ENCODE measurements around the gene TRIO.

The TRIO gene

DNA sequence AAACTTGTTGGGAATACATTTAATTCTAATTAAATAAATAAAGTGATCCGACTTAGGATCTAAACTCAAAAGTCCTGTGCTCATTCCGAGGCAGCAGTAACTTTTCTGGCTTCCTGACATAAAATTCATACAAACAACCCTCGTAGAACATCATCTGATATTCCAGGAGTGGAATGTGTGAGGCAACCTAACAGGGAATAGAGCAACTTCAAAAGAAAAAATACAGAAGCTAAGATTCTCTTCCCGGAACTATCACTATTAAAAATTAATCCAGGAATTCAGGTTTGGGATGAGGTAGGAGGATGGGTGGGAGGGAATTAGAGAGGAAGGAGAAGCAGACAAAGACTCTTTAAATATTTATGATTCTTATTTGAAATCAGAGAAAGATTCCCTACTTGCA, 32.9 kb upstream of the TRIO start:
- no peaks in the 10 kb centered on the region for H3K9me3 ChIP-seq
- H3K36me3 ChIP-seq = no peaks in the 10 kb centered on the region
- H3K4me1 ChIP-seq (ENCODE audit: control insufficient read depth in 1 of 2, insufficient read depth in 1 of 2, low read depth in 1 of 2, low read length in 1 of 2) = no peaks in the 10 kb centered on the region
- H3K27me3 ChIP-seq = peaks cover 28% of the 10 kb centered on the region
- H3K27ac ChIP-seq = no peak overlapping the region
- no peak overlapping the region for H3K4me3 ChIP-seq (ENCODE audit: low read depth in 1 of 2, low read length in 1 of 2)
- TF ChIP-seq, protein P1, sequence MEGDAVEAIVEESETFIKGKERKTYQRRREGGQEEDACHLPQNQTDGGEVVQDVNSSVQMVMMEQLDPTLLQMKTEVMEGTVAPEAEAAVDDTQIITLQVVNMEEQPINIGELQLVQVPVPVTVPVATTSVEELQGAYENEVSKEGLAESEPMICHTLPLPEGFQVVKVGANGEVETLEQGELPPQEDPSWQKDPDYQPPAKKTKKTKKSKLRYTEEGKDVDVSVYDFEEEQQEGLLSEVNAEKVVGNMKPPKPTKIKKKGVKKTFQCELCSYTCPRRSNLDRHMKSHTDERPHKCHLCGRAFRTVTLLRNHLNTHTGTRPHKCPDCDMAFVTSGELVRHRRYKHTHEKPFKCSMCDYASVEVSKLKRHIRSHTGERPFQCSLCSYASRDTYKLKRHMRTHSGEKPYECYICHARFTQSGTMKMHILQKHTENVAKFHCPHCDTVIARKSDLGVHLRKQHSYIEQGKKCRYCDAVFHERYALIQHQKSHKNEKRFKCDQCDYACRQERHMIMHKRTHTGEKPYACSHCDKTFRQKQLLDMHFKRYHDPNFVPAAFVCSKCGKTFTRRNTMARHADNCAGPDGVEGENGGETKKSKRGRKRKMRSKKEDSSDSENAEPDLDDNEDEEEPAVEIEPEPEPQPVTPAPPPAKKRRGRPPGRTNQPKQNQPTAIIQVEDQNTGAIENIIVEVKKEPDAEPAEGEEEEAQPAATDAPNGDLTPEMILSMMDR (IDR thresholded peaks at IDR 0.05) = no peak

- no peak overlapping the region for H3K4me3 ChIP-seq (ENCODE audit: low read depth in 1 of 2, low read length in 1 of 2)
- no peaks in the 10 kb centered on the region for H3K9me3 ChIP-seq
- H3K27me3 ChIP-seq = peaks cover 28% of the 10 kb centered on the region
- H3K27ac ChIP-seq = no peak overlapping the region
- H3K36me3 ChIP-seq = no peaks in the 10 kb centered on the region
- TF ChIP-seq, protein P1 (IDR thresholded peaks at IDR 0.05) = no peak
- H3K4me1 ChIP-seq (ENCODE audit: control insufficient read depth in 1 of 2, insufficient read depth in 1 of 2, low read depth in 1 of 2, low read length in 1 of 2) = no peaks in the 10 kb centered on the region
These were observed 32.5 kb upstream of the TRIO start for GRCh38 chr5:14110680-14111079.

DNA sequence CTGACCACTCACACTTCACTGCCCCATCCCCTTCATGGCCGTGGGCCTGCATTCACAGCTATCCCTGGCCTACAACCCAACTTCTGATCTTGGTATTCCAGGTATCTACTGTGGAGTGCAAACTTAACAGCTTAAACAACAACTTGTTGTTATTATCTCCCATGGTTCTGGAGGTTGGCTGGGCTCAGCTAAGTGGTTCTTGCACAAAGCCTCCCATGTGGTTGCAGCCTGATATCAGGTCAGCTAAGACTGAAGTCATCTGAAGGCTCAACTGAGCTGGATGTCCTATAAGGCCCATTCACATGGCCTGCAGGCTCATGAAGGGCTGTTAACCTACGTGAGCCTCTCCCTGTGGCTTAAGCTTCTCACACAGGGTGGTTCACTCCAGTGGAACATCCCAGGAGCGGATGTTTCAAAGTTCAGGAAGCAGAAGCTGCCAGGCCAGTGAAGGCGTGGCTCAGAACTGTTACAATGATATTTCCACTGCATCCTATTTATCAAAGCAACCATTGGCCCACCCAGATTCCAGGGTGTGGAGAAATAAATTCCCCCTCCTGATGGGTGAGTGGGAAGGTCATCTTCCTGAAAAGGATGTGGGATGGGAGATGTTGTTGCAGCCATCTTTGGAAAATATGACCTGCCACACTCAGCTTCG, 30.0 kb upstream of the TRIO start:
- TF ChIP-seq, protein P1 (IDR thresholded peaks at IDR 0.05) = no peak
- H3K4me1 ChIP-seq (ENCODE audit: control insufficient read depth in 1 of 2, insufficient read depth in 1 of 2, low read depth in 1 of 2, low read length in 1 of 2) = no peaks in the 10 kb centered on the region

DNA sequence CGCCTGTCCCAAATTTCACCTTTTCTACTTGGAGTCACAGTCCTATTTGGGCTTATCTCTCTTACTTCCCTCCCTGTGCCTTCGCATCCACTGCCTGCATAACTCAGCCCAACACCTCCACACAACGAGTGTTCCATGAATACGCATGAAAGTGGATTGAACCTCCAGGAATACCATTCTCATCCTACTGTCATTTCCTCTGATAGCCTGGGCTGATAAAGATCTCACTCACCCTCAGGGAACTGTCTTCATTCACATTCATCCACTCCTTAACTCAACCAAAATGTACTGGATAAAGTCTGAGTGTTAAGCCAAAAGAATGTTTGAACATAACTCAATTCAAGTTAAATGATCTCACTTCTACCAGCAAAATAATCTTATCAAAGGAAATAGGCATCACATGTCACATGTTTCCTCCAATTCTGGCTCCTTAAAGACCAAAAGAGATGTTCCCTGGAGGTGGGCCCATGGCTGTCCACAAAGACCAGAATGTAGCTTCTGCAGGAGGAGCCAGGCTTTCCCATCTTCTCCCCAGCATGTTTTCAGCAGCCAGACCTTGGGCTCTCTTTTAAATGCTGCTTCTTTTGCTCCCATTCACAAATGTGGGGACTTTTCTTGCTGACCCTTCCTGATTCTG, 28.4 kb upstream of the TRIO start:
- Histone ChIP-seq H3K27ac (no peak overlapping the region), H3K27me3 (peaks cover 5% of the 10 kb centered on the region), H3K4me3 (ENCODE audit: low read depth in 1 of 2, low read length in 1 of 2) (no peak overlapping the region), H3K9me3 (no peaks in the 10 kb centered on the region), H3K4me1 (ENCODE audit: control insufficient read depth in 1 of 2, insufficient read depth in 1 of 2, low read depth in 1 of 2, low read length in 1 of 2) (no peaks in the 10 kb centered on the region), H3K36me3 (no peaks in the 10 kb centered on the region)
- TF ChIP-seq, protein P1 (IDR thresholded peaks at IDR 0.05) = no peak

More for the DNA sequence above, 30.0 kb upstream of the TRIO start:
- H3K9me3 ChIP-seq = no peaks in the 10 kb centered on the region
- no peak overlapping the region for H3K4me3 ChIP-seq (ENCODE audit: low read depth in 1 of 2, low read length in 1 of 2)
- no peaks in the 10 kb centered on the region for H3K36me3 ChIP-seq
- H3K27me3 ChIP-seq = peaks cover 8% of the 10 kb centered on the region
- H3K27ac ChIP-seq = no peak overlapping the region

- H3K9me3 ChIP-seq = no peaks in the 10 kb centered on the region
- no peaks in the 10 kb centered on the region for H3K4me1 ChIP-seq (ENCODE audit: control insufficient read depth in 1 of 2, insufficient read depth in 1 of 2, low read depth in 1 of 2, low read length in 1 of 2)
- H3K27me3 ChIP-seq = peaks cover 5% of the 10 kb centered on the region
- no peak overlapping the region for H3K4me3 ChIP-seq (ENCODE audit: low read depth in 1 of 2, low read length in 1 of 2)
- H3K36me3 ChIP-seq = no peaks in the 10 kb centered on the region
- no peak overlapping the region for H3K27ac ChIP-seq
- TF ChIP-seq, protein P1 (IDR thresholded peaks at IDR 0.05) = no peak
These were observed 27.7 kb upstream of the TRIO start for GRCh38 chr5:14115323-14115895.

Data from neutrophil (primary cell).